ENCODE measurements around the gene BORCS5. TPM values are rescaled to one million over a fixed set of nuclear protein-coding genes. Genes with fewer than 3 reads are reported as not detected.
"Not testable (repeated sequence)": the region's sequence is repeated elsewhere in the genome, so short reads cannot be mapped to it uniquely, and the experiment has no call there.

The BORCS5 gene
- total RNA-seq, 2 donors from 2014 or later = 11.6 to 17.9 TPM

- intact Hi-C loops (cut with DNase I) = no loop called here
- no peak for DNase-seq (ENCODE audit: low spot score)
Observed at GRCh38 chr12:12498210-12498609, 141.3 kb downstream of the BORCS5 start.

GRCh38 chr12:12499909-12500604, 143.2 kb downstream of the BORCS5 start:
- DNase-seq (ENCODE audit: low spot score) = no peak

GRCh38 chr12:12501121-12501520, 144.2 kb downstream of the BORCS5 start:
- intact Hi-C loops (cut with DNase I) = loop anchor here in 1 of 2 donors (10.0 kb wide), 1 partner anchor 106 kb away; no protein-coding TSS in a partner anchor
- DNase-seq (ENCODE audit: low spot score) = no peak

More at GRCh38 chr12:12499909-12500604, 143.2 kb downstream of the BORCS5 start:
- intact Hi-C loops (cut with DNase I) = loop anchor here in 1 of 2 donors (10.0 kb wide), 1 partner anchor 105 kb away; no protein-coding TSS in a partner anchor

- intact Hi-C loops (cut with DNase I) = loop anchor here in 1 of 2 donors (10.0 kb wide), 1 partner anchor 107 kb away; no protein-coding TSS in a partner anchor
- not testable (repeated sequence) for DNase-seq (ENCODE audit: low spot score)
Observed at GRCh38 chr12:12502130-12502814, 145.4 kb downstream of the BORCS5 start.

GRCh38 chr12:12502815-12503151, 145.9 kb downstream of the BORCS5 start:
- no peak for DNase-seq (ENCODE audit: low spot score)
- intact Hi-C loops (cut with DNase I) = loop anchor here in 1 of 2 donors (10.0 kb wide), 1 partner anchor 108 kb away; no protein-coding TSS in a partner anchor

GRCh38 chr12:12503384-12504078, 146.7 kb downstream of the BORCS5 start:
- no peak for DNase-seq (ENCODE audit: low spot score)
- intact Hi-C loops (cut with DNase I) = loop anchor here (1.0 to 10.0 kb wide), 2 partner anchors 106 to 109 kb away; no protein-coding TSS in a partner anchor

GRCh38 chr12:12505544-12506495, 148.9 kb downstream of the BORCS5 start:
- intact Hi-C loops (cut with DNase I) = loop anchor here in 1 of 2 donors (10.0 kb wide), 1 partner anchor 111 kb away; no protein-coding TSS in a partner anchor
- DNase-seq (ENCODE audit: low spot score) = no peak

GRCh38 chr12:12506496-12506890, 149.6 kb downstream of the BORCS5 start:
- intact Hi-C loops (cut with DNase I) = loop anchor here in 1 of 2 donors (10.0 kb wide), 1 partner anchor 112 kb away; no protein-coding TSS in a partner anchor
- DNase-seq (ENCODE audit: low spot score) = no peak

- DNase-seq (ENCODE audit: low spot score) = no peak
- intact Hi-C loops (cut with DNase I) = loop anchor here in 1 of 2 donors (10.0 kb wide), 1 partner anchor 112 kb away; no protein-coding TSS in a partner anchor
Observed at GRCh38 chr12:12507121-12507520, 150.2 kb downstream of the BORCS5 start.

GRCh38 chr12:12508612-12509011, 151.7 kb downstream of the BORCS5 start:
- DNase-seq (ENCODE audit: low spot score) = no peak
- intact Hi-C loops (cut with DNase I) = loop anchor here in 1 of 2 donors (10.0 kb wide), 1 partner anchor 114 kb away; no protein-coding TSS in a partner anchor

- intact Hi-C loops (cut with DNase I) = no loop called here
- DNase-seq (ENCODE audit: low spot score) = no peak
Observed at GRCh38 chr12:12510141-12510540, 153.3 kb downstream of the BORCS5 start.

GRCh38 chr12:12510551-12510950, 153.7 kb downstream of the BORCS5 start:
- no peak for DNase-seq (ENCODE audit: low spot score)
- intact Hi-C loops (cut with DNase I) = no loop called here

- DNase-seq (ENCODE audit: low spot score) = no peak
- intact Hi-C loops (cut with DNase I) = no loop called here
Observed at GRCh38 chr12:12511021-12511783, 154.3 kb downstream of the BORCS5 start.

GRCh38 chr12:12511895-12512711, 155.2 kb downstream of the BORCS5 start:
- intact Hi-C loops (cut with DNase I) = no loop called here
- DNase-seq (ENCODE audit: low spot score) = no peak

- intact Hi-C loops (cut with DNase I) = no loop called here
- no peak for DNase-seq (ENCODE audit: low spot score)
Observed at GRCh38 chr12:12513416-12514006, 156.6 kb downstream of the BORCS5 start.

GRCh38 chr12:12518464-12518845, 161.6 kb downstream of the BORCS5 start:
- DNase-seq (ENCODE audit: low spot score) = no peak
- intact Hi-C loops (cut with DNase I) = no loop called here

- no peak for DNase-seq (ENCODE audit: low spot score)
- intact Hi-C loops (cut with DNase I) = no loop called here
Observed at GRCh38 chr12:12518919-12519318, 162.0 kb downstream of the BORCS5 start.
